Measurements from ENCODE around the gene NACC2.
"Not testable (repeated sequence)": the region's sequence is repeated elsewhere in the genome, so short reads cannot be mapped to it uniquely, and the experiment has no call there.

The NACC2 gene

DNA sequence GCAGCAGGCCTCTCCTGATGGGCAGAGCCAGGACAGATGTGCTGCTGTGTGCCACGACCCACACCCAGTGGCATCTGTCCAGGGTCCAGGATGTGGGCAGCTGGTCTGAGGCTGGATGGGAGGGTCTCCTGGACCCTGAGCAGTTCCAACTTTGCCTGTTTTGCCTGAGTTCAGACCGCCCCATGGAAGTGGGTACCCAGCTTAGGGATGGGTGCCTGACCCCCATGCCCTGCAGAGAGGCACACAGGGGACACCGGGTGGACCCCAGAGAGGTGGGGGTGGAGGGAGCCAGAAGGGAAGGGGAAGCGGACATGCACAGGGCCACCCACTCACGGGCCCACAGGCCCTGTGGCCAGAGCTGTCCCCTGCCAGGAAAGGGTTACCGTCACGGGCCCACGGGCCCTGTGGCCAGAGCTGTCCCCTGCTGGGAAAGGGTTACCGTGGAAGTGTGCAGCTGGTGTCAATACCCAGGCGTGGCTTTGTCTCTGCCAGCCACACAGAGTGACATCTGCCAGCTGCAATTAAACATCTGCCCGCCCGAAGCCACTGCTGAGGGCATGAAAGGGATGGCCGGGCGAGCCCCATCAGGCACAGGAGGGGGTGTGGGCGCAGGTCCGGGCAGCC, 50.0 kb downstream of the NACC2 start:
- ChIA-PET CTCF (no interaction called here), POLR2A (no interaction called here)
- H3K4me3 ChIP-seq (ENCODE audit: low read depth, low read length), result no peak overlapping the region
- no peak for DNase-seq (ENCODE audit: low read depth, low spot score)
- TF ChIP-seq, protein P1, sequence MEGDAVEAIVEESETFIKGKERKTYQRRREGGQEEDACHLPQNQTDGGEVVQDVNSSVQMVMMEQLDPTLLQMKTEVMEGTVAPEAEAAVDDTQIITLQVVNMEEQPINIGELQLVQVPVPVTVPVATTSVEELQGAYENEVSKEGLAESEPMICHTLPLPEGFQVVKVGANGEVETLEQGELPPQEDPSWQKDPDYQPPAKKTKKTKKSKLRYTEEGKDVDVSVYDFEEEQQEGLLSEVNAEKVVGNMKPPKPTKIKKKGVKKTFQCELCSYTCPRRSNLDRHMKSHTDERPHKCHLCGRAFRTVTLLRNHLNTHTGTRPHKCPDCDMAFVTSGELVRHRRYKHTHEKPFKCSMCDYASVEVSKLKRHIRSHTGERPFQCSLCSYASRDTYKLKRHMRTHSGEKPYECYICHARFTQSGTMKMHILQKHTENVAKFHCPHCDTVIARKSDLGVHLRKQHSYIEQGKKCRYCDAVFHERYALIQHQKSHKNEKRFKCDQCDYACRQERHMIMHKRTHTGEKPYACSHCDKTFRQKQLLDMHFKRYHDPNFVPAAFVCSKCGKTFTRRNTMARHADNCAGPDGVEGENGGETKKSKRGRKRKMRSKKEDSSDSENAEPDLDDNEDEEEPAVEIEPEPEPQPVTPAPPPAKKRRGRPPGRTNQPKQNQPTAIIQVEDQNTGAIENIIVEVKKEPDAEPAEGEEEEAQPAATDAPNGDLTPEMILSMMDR (IDR thresholded peaks at IDR 0.05; ENCODE audit: insufficient read depth, low read length, missing control alignments), result no peak

DNA sequence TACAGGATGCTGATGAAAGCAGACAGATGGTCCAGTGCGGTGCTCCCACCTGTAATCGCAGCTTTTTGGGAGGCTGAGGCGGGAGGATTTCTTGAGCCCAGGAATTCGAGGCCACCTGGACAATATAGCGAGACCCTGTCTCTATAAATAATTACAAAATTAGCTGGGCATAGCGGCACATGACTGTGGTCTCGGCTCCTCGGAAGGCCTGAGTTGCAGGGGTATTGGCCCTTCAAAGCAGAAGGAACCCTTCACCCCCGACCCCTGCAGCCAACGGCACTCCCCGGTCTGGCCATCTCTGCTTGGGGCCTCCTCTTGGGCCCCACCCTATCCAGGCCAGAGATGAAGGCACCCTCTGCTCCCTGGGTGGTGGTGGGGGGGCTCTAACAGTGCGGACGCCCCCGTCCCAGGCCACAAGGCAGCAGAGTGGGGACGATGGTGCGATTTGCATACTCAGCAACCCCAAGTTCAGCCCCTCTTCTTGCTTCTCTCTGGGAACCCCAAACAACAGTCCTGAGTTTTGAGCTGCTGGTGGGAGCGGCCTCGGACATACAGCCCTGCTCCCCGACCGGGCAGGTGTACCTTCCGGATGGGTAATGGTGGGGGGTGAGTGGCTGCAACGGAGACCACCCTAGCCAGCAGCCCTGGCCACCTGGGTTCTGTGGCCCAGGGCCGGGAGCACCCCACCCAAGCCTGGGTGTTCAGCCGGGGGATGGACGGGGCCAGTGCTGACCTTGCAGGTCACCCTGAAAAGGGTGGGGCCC, 50.7 kb downstream of the NACC2 start:
- no peak for DNase-seq (ENCODE audit: low read depth, low spot score)
- ChIA-PET CTCF (no interaction called here), POLR2A (no interaction called here)
- TF ChIP-seq, protein P1 (IDR thresholded peaks at IDR 0.05; ENCODE audit: insufficient read depth, low read length, missing control alignments), result no peak
- H3K4me3 ChIP-seq (ENCODE audit: low read depth, low read length), result no peak overlapping the region

GRCh38 chr9:136043441-136043991, 51.6 kb downstream of the NACC2 start:
- no peak for DNase-seq (ENCODE audit: low read depth, low spot score)
- TF ChIP-seq, protein P1 (IDR thresholded peaks at IDR 0.05; ENCODE audit: insufficient read depth, low read length, missing control alignments), result no peak
- no peak overlapping the region for H3K4me3 ChIP-seq (ENCODE audit: low read depth, low read length)
- ChIA-PET POLR2A (no interaction called here), CTCF (no interaction called here)

- POLR2A ChIA-PET, result no interaction called here
- CTCF ChIA-PET, result interaction anchor here (0.8 kb wide), 1 partner anchor 74 kb away, joined by 3 read pairs; no protein-coding TSS in a partner anchor
- DNase-seq (ENCODE audit: low read depth, low spot score), result no peak
- TF ChIP-seq, protein P1 (IDR thresholded peaks at IDR 0.05; ENCODE audit: insufficient read depth, low read length, missing control alignments), result no peak
- no peak overlapping the region for H3K4me3 ChIP-seq (ENCODE audit: low read depth, low read length)
Measured at GRCh38 chr9:136042541-136042940, 52.5 kb downstream of the NACC2 start.

DNA sequence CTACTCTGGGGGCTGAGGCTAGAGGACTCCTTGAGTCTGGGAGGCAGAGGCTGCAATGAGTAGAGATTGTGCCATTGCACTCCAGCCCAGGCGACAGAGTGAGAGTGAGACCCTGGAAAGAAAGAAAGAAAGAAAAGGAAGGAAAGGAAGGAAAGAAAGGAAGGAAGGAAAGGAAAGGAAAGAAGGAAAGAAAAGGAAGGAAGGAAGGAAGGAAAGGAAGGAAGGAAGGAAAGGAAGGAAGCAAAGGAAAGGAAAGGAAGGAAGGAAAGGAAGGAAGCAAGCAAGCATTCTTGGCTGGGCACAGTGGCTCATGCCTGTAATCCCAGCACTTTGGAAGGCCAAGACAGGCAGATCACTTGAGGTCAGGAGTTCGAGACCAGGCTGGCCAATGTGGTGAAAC, 54.2 kb downstream of the NACC2 start:
- DNase-seq (ENCODE audit: low read depth, low spot score); POLR2A ChIA-PET; H3K4me3 ChIP-seq (ENCODE audit: low read depth, low read length): not testable (repeated sequence)
- CTCF ChIA-PET, result interaction anchor here (0.8 kb wide), 1 partner anchor 10 kb away, joined by 4 read pairs; no protein-coding TSS in a partner anchor

- ChIA-PET POLR2A (no interaction called here), CTCF (no interaction called here)
- TF ChIP-seq, protein P1 (IDR thresholded peaks at IDR 0.05; ENCODE audit: insufficient read depth, low read length, missing control alignments), result no peak
- no peak overlapping the region for H3K4me3 ChIP-seq (ENCODE audit: low read depth, low read length)
- no peak for DNase-seq (ENCODE audit: low read depth, low spot score)
Measured at GRCh38 chr9:136039488-136039887, 55.6 kb downstream of the NACC2 start.
